ENCODE results near the gene PNPT1.

The PNPT1 gene

GRCh38 chr2:55592130-55592529, 101.5 kb downstream of the PNPT1 start:
- no peak for DNase-seq

DNA sequence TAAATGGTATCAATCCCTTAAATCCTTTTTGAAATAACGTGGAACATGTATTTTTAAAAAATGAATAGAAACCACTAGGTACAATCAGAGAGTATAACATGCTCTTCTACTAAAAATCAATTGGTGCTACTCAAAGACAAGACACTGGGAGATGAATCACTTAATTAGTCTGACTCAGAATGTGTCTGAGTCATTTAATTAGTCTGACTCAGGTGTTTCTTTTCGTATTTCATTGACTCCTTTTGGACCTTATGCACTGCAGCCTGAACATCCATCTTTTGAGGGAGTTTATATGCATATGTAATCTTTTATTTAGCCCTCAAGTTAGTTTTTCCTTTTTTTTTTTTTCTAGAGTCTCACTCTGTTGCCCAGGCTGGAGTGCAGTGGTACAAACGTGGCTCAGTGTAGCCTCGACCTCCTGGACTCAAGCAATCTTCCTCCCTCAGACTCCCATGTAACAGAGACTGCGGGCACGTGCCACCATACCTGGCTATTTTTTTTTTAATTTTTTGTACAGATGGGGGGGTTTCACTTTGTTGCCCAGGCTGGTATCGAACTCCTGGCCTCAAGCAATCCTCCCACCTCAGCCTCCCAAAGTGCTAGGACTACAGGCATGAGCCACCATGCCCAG, 102.7 kb downstream of the PNPT1 start:
- DNase-seq, result no peak

DNA sequence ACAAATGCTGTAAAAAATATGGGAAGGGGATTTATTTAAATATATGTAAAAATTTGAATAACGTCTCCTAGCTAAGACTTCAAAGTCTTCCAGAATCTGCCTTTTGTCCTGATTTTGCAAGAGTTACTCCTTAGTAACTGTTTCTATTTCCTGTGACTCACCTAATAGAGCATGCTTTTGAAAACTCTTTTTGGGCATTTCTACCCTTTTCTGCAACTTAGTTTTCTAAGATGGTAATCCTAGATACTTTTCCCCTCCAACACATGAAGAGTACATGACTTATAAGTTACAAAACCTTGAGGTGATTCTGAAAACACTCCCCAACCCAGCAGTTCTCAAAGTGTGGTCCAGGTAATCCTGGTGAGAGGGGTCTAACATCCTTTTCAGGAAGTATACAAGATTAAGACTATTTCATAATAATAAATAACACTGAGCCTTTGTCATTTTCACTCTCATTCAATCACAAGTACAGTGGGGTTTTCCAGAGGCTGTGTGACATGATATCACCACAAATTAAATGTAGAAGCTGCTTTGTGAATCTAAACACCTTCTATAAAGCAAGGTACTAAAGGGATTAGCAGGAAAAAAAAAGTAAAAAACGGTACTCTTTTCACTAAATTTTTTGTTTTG, 108.1 kb downstream of the PNPT1 start:
- DNase-seq, result no peak

Data from NCI-H1417 treated with DMSO at 0.1 percent for 48 hours (cell line).